SK-N-SH (cell line): ENCODE measurements around the gene CHAT.

Experiments used
- EP300 ChIP-seq, 2 experiments: IDR thresholded peaks; 2 replicates each; pipeline versions ENCODE4 v1.4.0 to v1.6.1; 2012; ENCODE audit warnings: borderline replicate concordance in 1 of 2, low read depth in 1 of 2, low read length in 1 of 2
- GATA2 ChIP-seq: sonication (generic); formaldehyde crosslinking; IDR thresholded peaks from 2 replicates; pipeline ENCODE4 v1.5.0; 2020; ENCODE audit warnings: mild to moderate bottlenecking, missing genetic modification reagents
- JUND ChIP-seq: IDR thresholded peaks from 2 replicates; pipeline ENCODE4 v1.4.0; 2012
- MAX ChIP-seq: IDR thresholded peaks from 2 replicates; pipeline ENCODE4 v1.4.0; 2012; ENCODE audit warnings: low read depth
- NRF1 ChIP-seq: IDR thresholded peaks from 2 replicates; pipeline ENCODE4 v1.6.1; 2012; ENCODE audit warnings: low read depth, mild to moderate bottlenecking, low read length
- POLR2AphosphoS5 ChIP-seq: IDR thresholded peaks from 2 replicates; pipeline ENCODE4 v1.6.1; 2012; ENCODE audit warnings: low read depth, low read length
- RAD21 ChIP-seq: IDR thresholded peaks from 2 replicates; pipeline ENCODE4 v1.6.1; 2012; ENCODE audit warnings: mild to moderate bottlenecking, low read length
- TF ChIP-seq, protein P1 (sequence below): fragments of 200-600 bp; sonication (generic); IDR thresholded peaks from 2 replicates; pipeline ENCODE4 v1.6.1; 2017; ENCODE audit warnings: antibody characterized with exemption, mild to moderate bottlenecking, moderate library complexity
- TF ChIP-seq, protein P2 (sequence below): fragments of 150-350 bp; IDR thresholded peaks from 2 replicates; pipeline ENCODE4 v1.6.1; 2016; ENCODE audit warnings: mild to moderate bottlenecking, low read depth, low read length

GRCh38 chr10:49596493-49596809 lies 17.4 kb upstream of the CHAT start:
- TF ChIP-seq MAX (no peak), GATA2 (no peak), JUND (no peak), POLR2AphosphoS5 (no peak), NRF1 (no peak), RAD21 (no peak), EP300 (IDR thresholded peaks at IDR 0.05; ENCODE audit: borderline replicate concordance in 1 of 2, low read depth in 1 of 2, low read length in 1 of 2) (no peak)
- TF ChIP-seq, protein P1, sequence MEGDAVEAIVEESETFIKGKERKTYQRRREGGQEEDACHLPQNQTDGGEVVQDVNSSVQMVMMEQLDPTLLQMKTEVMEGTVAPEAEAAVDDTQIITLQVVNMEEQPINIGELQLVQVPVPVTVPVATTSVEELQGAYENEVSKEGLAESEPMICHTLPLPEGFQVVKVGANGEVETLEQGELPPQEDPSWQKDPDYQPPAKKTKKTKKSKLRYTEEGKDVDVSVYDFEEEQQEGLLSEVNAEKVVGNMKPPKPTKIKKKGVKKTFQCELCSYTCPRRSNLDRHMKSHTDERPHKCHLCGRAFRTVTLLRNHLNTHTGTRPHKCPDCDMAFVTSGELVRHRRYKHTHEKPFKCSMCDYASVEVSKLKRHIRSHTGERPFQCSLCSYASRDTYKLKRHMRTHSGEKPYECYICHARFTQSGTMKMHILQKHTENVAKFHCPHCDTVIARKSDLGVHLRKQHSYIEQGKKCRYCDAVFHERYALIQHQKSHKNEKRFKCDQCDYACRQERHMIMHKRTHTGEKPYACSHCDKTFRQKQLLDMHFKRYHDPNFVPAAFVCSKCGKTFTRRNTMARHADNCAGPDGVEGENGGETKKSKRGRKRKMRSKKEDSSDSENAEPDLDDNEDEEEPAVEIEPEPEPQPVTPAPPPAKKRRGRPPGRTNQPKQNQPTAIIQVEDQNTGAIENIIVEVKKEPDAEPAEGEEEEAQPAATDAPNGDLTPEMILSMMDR = no peak
- TF ChIP-seq, protein P2, sequence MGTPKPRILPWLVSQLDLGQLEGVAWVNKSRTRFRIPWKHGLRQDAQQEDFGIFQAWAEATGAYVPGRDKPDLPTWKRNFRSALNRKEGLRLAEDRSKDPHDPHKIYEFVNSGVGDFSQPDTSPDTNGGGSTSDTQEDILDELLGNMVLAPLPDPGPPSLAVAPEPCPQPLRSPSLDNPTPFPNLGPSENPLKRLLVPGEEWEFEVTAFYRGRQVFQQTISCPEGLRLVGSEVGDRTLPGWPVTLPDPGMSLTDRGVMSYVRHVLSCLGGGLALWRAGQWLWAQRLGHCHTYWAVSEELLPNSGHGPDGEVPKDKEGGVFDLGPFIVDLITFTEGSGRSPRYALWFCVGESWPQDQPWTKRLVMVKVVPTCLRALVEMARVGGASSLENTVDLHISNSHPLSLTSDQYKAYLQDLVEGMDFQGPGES = no peak
